ENCODE measurements around the gene TAS2R42.

The TAS2R42 gene

GRCh38 chr12:11186837-11187236, at the start of gene TAS2R42:
TAS2R42 (minus strand) TSS chr12:11186937; CDS start chr12:11186937, 0 bp downstream.
- DNase-seq = no peak

GRCh38 chr12:11233532-11233931, 46.8 kb upstream of the TAS2R42 start:
- DNase-seq = no peak

- DNase-seq = peak; percentile 43
These were observed 41.7 kb upstream of the TAS2R42 start for GRCh38 chr12:11228296-11228879.

GRCh38 chr12:11227373-11227772, 40.6 kb upstream of the TAS2R42 start:
- DNase-seq = no peak

- DNase-seq = no peak
These were observed 22.4 kb upstream of the TAS2R42 start for GRCh38 chr12:11209113-11209512.

GRCh38 chr12:11204173-11204572, 17.4 kb upstream of the TAS2R42 start:
- DNase-seq = no peak

- no peak for DNase-seq
These were observed 16.1 kb upstream of the TAS2R42 start for GRCh38 chr12:11202811-11203210.

- DNase-seq = no peak
These were observed 3.7 kb downstream of the TAS2R42 start for GRCh38 chr12:11183011-11183410.

GRCh38 chr12:11182529-11182928, 4.2 kb downstream of the TAS2R42 start:
- DNase-seq = no peak

- no peak for DNase-seq
These were observed 8.5 kb downstream of the TAS2R42 start for GRCh38 chr12:11178250-11178649.

GRCh38 chr12:11174022-11174421, 12.7 kb downstream of the TAS2R42 start:
- no peak for DNase-seq

GRCh38 chr12:11171969-11172675, 14.6 kb downstream of the TAS2R42 start:
- DNase-seq = no peak

- peak; percentile 91 for DNase-seq
These were observed 15.4 kb downstream of the TAS2R42 start, which contains the start of gene SMIM10L1 for GRCh38 chr12:11171145-11171968. SMIM10L1 (plus strand) TSS chr12:11171194; CDS start chr12:11171357, 163 bp downstream.

GRCh38 chr12:11170810-11171144, 16.0 kb downstream of the TAS2R42 start:
- DNase-seq = no peak

GRCh38 chr12:11166300-11166699, 20.4 kb downstream of the TAS2R42 start:
- DNase-seq = no peak

GRCh38 chr12:11164384-11164783, 22.4 kb downstream of the TAS2R42 start:
- DNase-seq = peak; percentile 50

- DNase-seq = no peak
These were observed 24.2 kb downstream of the TAS2R42 start for GRCh38 chr12:11162502-11162901.

- no peak for DNase-seq
These were observed 27.8 kb downstream of the TAS2R42 start for GRCh38 chr12:11158885-11159444.

GRCh38 chr12:11154400-11154925, 32.3 kb downstream of the TAS2R42 start:
- no peak for DNase-seq

- DNase-seq = no peak
These were observed 34.0 kb downstream of the TAS2R42 start for GRCh38 chr12:11152725-11153124.

- no peak for DNase-seq
These were observed 35.9 kb downstream of the TAS2R42 start for GRCh38 chr12:11150832-11151231.

GRCh38 chr12:11147420-11147819, 39.3 kb downstream of the TAS2R42 start:
- no peak for DNase-seq

- no peak for DNase-seq
These were observed 42.4 kb downstream of the TAS2R42 start for GRCh38 chr12:11144297-11144696.
